HepG2 (cell line): Measurements from ENCODE around the gene ABCC3. TPM values are rescaled to one million over a fixed set of nuclear protein-coding genes. Genes with fewer than 3 reads are reported as not detected.
A peak's percentile ranks its signal among the peaks of the same experiment; 100 is the strongest.

ENCODE experiments used
- ATAC-seq: fragments of 200-7000 bp; cut with Tn5 transposase; 3 replicates; pipeline ENCODE4 v1.9.1; 2020; ENCODE audit warnings: mild to moderate bottlenecking, moderate library complexity
- BruUV-seq: library from RNA; stranded (reverse); fragments of 400-500 nt; replicated peaks from 2 replicates; lab custom pipeline; 2021; lab: Mats Ljungman, UMichigan
- CTCF ChIA-PET: fragments of 300-600 bp; formaldehyde crosslinking; extraction: SDS; loops from one replicate; lab custom pipeline; 2021; ENCODE audit warnings: low total read pairs, inconsistent platforms, low intra/inter-chr PET ratio; lab: Yijun Ruan, JAX
- POLR2A ChIA-PET: fragments of 350-600 bp; sonication (Branson Sonifier 250); formaldehyde crosslinking; loops from one replicate; lab custom pipeline; 2020; ENCODE audit warnings: antibody characterized with exemption, inconsistent platforms; lab: Yijun Ruan, JAX
- DNase-seq: peaks from one replicate; pipeline ENCODE4 v3.0.0-alpha.2; 2015; ENCODE audit warnings: low spot score
- FAIRE-seq: peaks from 3 replicates; lab custom pipeline; 2011; peaks lifted over from hg19 to GRCh38; lab: Jason Lieb, UNC
- H2AFZ ChIP-seq: one replicate; pipeline ENCODE4 v1.6.1; 2011; ENCODE audit warnings: low read length, inconsistent platforms
- H3K27ac ChIP-seq: fragments of 300-600 bp; 3 replicates; pipeline ENCODE4 v1.8.0; 2011; ENCODE audit warnings: mixed run types, mild to moderate bottlenecking, mixed read lengths, low read length, inconsistent platforms; ENCODE audit not compliant: insufficient read depth; ENCODE audit errors: extremely low read length
- H3K27me3 ChIP-seq, 2 experiments: fragments of 200-600 bp in 1 of 2; 2 replicates in 1 of 2; 3 replicates in 1 of 2; pipeline versions ENCODE4 v1.6.0 to v1.8.0; 2011; ENCODE audit warnings: low read length in 2 of 2, mild to moderate bottlenecking in 2 of 2, moderate library complexity in 2 of 2, inconsistent platforms in 1 of 2; ENCODE audit not compliant: insufficient read depth in 2 of 2, control insufficient read depth in 1 of 2
- H3K36me3 ChIP-seq, 2 experiments: fragments of 200-600 bp in 1 of 2; replicated peaks in 1 of 2; 2 replicates in 1 of 2; 3 replicates in 1 of 2; pipeline versions ENCODE4 v1.5.1 to v1.8.0; 2011; ENCODE audit warnings: low read length in 2 of 2, inconsistent platforms in 1 of 2; ENCODE audit not compliant: insufficient read depth in 2 of 2, control insufficient read depth in 1 of 2
- H3K4me1 ChIP-seq: 2 replicates; pipeline ENCODE4 v1.5.1; 2012; ENCODE audit warnings: low read length, inconsistent platforms; ENCODE audit not compliant: insufficient read depth
- H3K4me2 ChIP-seq: 2 replicates; pipeline ENCODE4 v1.6.0; 2011; ENCODE audit warnings: low read depth, low read length, inconsistent platforms
- H3K4me3 ChIP-seq, 3 experiments: fragments of 200-600 bp in 1 of 3; sonication (generic), shearing (Covaris generic) in 1 of 3; replicated peaks in 1 of 3; 2 replicates each; pipeline ENCODE4 v1.5.1; 2011 to 2016; ENCODE audit warnings: low read length in 3 of 3, inconsistent platforms in 2 of 3, low read depth in 2 of 3, mild to moderate bottlenecking in 2 of 3, control low read depth in 1 of 3, mixed read lengths in 1 of 3; ENCODE audit not compliant: insufficient read depth in 1 of 3
- H3K79me2 ChIP-seq: one replicate; pipeline ENCODE4 v1.6.1; 2011; ENCODE audit warnings: low read length, inconsistent platforms; ENCODE audit not compliant: insufficient read depth
- H3K9ac ChIP-seq: 2 replicates; pipeline ENCODE4 v1.6.0; 2011; ENCODE audit warnings: mild to moderate bottlenecking, low read depth, low read length, inconsistent platforms; ENCODE audit not compliant: insufficient read depth
- H3K9me3 ChIP-seq: 2 replicates; pipeline ENCODE4 v1.5.1; 2012; ENCODE audit warnings: mild to moderate bottlenecking, low read length
- H4K20me1 ChIP-seq: 2 replicates; pipeline ENCODE4 v1.6.0; 2011; ENCODE audit warnings: inconsistent platforms, mild to moderate bottlenecking, low read length, moderate library complexity; ENCODE audit not compliant: insufficient read depth
- CHCHD3 ChIP-seq: sonication (generic); formaldehyde crosslinking; IDR thresholded peaks from 2 replicates; pipeline ENCODE4 v1.8.0; 2022; ENCODE audit warnings: mild to moderate bottlenecking, missing genetic modification reagents, moderate library complexity
- FOSL2 ChIP-seq: sonication (generic); formaldehyde crosslinking; IDR thresholded peaks from 2 replicates; pipeline ENCODE4 v1.4.0; 2020; ENCODE audit warnings: missing genetic modification reagents
- HDAC6 ChIP-seq: fragments of 200-600 bp; sonication (generic); IDR thresholded peaks from 2 replicates; pipeline ENCODE4 v1.7.0; 2017; ENCODE audit warnings: mild to moderate bottlenecking, antibody characterized with exemption, low read length, low read depth
- JUN ChIP-seq: sonication (generic); formaldehyde crosslinking; IDR thresholded peaks from 2 replicates; pipeline ENCODE4 v1.4.0; 2020; ENCODE audit warnings: mild to moderate bottlenecking, missing genetic modification reagents
- RFXAP ChIP-seq: sonication (generic); formaldehyde crosslinking; IDR thresholded peaks from 2 replicates; pipeline ENCODE4 v1.4.0; 2020; ENCODE audit warnings: missing genetic modification reagents, borderline replicate concordance
- ZNF263 ChIP-seq: sonication (generic); formaldehyde crosslinking; IDR thresholded peaks from 2 replicates; pipeline ENCODE4 v1.4.0; 2020; ENCODE audit warnings: missing genetic modification reagents
- ZNF510 ChIP-seq: sonication (generic); formaldehyde crosslinking; IDR thresholded peaks from 2 replicates; pipeline ENCODE4 v1.4.0; 2020; ENCODE audit warnings: low read depth, mild to moderate bottlenecking, missing genetic modification reagents
- WGBS: methylation state at CpG from one replicate; pipeline ENCODE4 v1.1.6; 2017; ENCODE audit warnings: low lambda C conversion rate; 5-methylcytosine and 5-hydroxymethylcytosine counted together
- in situ Hi-C: cut with HindIII; loops from 2 replicates; pipeline ENCODE4 v1.10.0; 2017; ENCODE audit warnings: low pct_unique_long_range_greater_than_20kb; ENCODE audit not compliant: extremely low pct_ligation_motif_present
- intact Hi-C: fragments of 100-400 bp; cut with micrococcal nuclease; formaldehyde crosslinking; loops from one replicate; pipeline ENCODE4 v1.10.0; 2022; ENCODE audit not compliant: unreplicated experiment
- polyA plus RNA-seq, 8 experiments: library from polyadenylated mRNA; depleted of rRNA in 3 of 8; stranded (reverse) in 7 of 8; unstranded in 1 of 8; fragments of >200 nt; fragmentation: Illumina TruSeq in 4 of 8; extraction: Trizol in 4 of 8; gene quantifications; 2 replicates each; pipeline versions ENCODE4 v1.2.1 to v1.2.3, GENCODE V29; 2011 to 2016; ENCODE audit warnings: low read depth in 4 of 8, missing spikeins in 1 of 8, mixed read lengths in 1 of 8; ENCODE audit not compliant: insufficient read depth in 1 of 8
- total RNA-seq, 5 experiments: library from RNA; depleted of rRNA; stranded (reverse); fragments of >200 nt; fragmentation: Illumina TruSeq; extraction: Trizol; gene quantifications; 2 replicates each; pipeline ENCODE4 v1.2.3, GENCODE V29; 2016; ENCODE audit warnings: low read depth in 1 of 5
- TF ChIP-seq, protein P1 (sequence below): sonication (generic); formaldehyde crosslinking; IDR thresholded peaks from 2 replicates; pipeline ENCODE4 v1.5.0; 2020; ENCODE audit warnings: mild to moderate bottlenecking, low read depth, missing genetic modification reagents, borderline replicate concordance
- TF ChIP-seq, protein P2 (sequence below): sonication (generic); formaldehyde crosslinking; IDR thresholded peaks from 2 replicates; pipeline ENCODE4 v1.8.0; 2022; ENCODE audit warnings: missing genetic modification reagents, mild to moderate bottlenecking, borderline replicate concordance

The ABCC3 gene
- total and polyA plus RNA-seq, 2 of the 13 experiments (the other 11 are each of a cell fraction or from before 2014, with no cell fraction given): 25.2 to 50.7 TPM

DNA sequence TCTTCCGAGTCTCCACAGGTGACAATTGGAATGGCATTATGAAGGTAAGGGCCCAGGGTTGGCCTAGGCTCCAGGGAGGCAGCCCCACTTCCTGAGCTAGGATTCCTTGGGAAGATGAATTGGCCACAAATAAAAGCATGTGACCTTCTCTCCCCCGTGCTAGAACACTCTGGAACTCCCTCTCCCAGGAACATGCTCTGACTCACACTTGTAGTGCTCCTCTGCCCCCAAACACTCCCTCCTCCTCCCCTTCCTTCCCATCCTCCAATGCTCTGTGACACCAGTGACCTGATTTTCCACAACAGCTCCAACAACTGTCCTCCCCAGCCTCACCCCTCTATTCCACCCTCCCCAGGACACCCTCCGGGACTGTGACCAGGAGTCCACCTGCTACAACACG is 16.4 kb upstream of the ABCC3 start:
- H2AFZ ChIP-seq: no peak overlapping the region
- no peak overlapping the region for H3K27ac ChIP-seq
- H3K9ac ChIP-seq: no peak overlapping the region
- peaks cover 14% of the 10 kb centered on the region for H3K4me1 ChIP-seq
- H3K79me2 ChIP-seq: no peaks in the 10 kb centered on the region
- TF ChIP-seq ZNF263 (CRISPR knock-in tag): peak; percentile 70; the same call in 1 of the 2 replicates
- TF ChIP-seq JUN: no peak
- no peak for TF ChIP-seq ZNF510 (CRISPR knock-in tag)
- TF ChIP-seq FOSL2 (CRISPR knock-in tag): 0 out of 2 replicates have a peak, but pooled peaks have one; percentile 10
- TF ChIP-seq CHCHD3: no peak
- TF ChIP-seq, protein P1, sequence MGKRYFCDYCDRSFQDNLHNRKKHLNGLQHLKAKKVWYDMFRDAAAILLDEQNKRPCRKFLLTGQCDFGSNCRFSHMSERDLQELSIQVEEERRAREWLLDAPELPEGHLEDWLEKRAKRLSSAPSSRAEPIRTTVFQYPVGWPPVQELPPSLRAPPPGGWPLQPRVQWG (CRISPR knock-in tag): no peak
- TF ChIP-seq, protein P2, sequence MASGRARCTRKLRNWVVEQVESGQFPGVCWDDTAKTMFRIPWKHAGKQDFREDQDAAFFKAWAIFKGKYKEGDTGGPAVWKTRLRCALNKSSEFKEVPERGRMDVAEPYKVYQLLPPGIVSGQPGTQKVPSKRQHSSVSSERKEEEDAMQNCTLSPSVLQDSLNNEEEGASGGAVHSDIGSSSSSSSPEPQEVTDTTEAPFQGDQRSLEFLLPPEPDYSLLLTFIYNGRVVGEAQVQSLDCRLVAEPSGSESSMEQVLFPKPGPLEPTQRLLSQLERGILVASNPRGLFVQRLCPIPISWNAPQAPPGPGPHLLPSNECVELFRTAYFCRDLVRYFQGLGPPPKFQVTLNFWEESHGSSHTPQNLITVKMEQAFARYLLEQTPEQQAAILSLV (CRISPR knock-in tag): no peak
- no peak for TF ChIP-seq RFXAP (CRISPR knock-in tag)
- no peak for TF ChIP-seq HDAC6
- no peak overlapping the region for H3K4me3 ChIP-seq
- intact Hi-C loops (no loop called here), in situ Hi-C loops (no loop called here)
- H3K27me3 ChIP-seq: peaks cover 21 to 85% of the 10 kb centered on the region in 2 experiments; a peak in 4 of 5 replicates
- no peaks in the 10 kb centered on the region for H3K9me3 ChIP-seq
- ATAC-seq (no peak), FAIRE-seq (no peak), DNase-seq (no peak)
- no peak overlapping the region for H3K4me2 ChIP-seq
- H4K20me1 ChIP-seq: no peaks in the 10 kb centered on the region
- POLR2A ChIA-PET: no interaction called here
- H3K36me3 ChIP-seq: no peaks in the 10 kb centered on the region
- BruUV-seq: no TSS peak
- CTCF ChIA-PET: no interaction called here
- 26% methylated on average over 4 of the region's 4 CpGs for WGBS
